ENCODE results near the gene EGF.
"Not testable (repeated sequence)": the region's sequence is repeated elsewhere in the genome, so short reads cannot be mapped to it uniquely, and the experiment has no call there.

EGF gene

GRCh38 chr4:109915385-109916026 is 2.8 kb downstream of the EGF start:
- DNase-seq: no peak

- DNase-seq: no peak
Observed at GRCh38 chr4:109916027-109916409, 3.3 kb downstream of the EGF start.

- no peak for DNase-seq
Observed at GRCh38 chr4:109921384-109921808, 8.7 kb downstream of the EGF start.

GRCh38 chr4:109925396-109925795 is 12.7 kb downstream of the EGF start:
- DNase-seq: no peak

DNA sequence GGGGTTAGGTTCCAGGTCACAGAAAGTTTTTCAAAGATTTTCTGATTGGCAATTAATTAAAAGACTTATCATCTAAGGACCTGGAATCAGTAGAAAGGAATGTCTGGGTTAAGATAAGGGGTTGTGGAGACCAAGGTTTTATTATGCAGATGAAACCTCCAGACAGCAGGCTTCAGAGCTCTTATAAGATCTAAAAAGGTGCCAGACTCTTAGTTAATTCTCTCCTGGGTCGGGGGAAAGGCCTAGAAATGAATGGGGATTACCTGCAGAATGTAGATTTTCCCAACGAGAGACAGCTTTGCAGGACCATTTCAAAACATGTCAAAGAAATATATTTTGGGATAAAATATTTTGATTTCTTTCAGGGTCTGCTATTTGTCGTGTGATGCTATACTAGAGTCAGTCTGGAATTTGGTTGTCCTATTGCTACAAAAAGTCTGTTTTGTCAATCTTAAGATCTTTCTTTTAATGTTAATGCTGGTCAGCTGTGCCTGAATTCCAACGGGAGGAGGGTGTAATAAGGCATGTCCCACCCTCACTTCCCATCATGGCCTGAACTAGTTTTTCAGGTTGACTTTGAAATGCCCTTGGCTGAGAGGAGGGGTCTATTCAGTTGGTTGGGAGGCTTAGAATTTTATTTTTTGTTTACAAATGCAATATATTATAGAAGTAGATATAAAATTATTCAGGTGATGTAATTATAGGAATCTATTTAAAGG is 15.8 kb downstream of the EGF start:
- no peak for DNase-seq

- no peak for DNase-seq
Observed at GRCh38 chr4:109930464-109930863, 17.8 kb downstream of the EGF start.

GRCh38 chr4:109930872-109931271 is 18.2 kb downstream of the EGF start:
- no peak for DNase-seq

- no peak for DNase-seq
Observed at GRCh38 chr4:109931318-109931717, 18.6 kb downstream of the EGF start.

DNA sequence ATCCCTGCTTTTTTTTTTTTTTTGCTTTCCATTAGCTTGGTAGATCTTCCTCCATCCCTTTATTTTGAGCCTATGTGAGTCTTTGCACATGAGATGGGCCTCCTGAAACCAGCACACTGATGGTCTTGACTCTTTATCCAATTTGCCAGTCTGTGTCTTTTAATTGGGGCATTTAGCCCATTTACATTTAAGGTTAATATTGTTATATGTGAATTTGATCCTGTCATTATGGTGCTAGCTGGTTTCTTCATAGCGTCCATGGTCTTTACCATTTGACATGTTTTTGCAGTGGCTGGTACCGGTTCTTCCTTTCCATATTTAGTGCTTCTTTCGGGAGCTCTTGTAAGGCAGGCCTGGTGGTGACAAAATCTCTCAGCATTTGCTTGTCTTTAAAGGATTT is 24.7 kb downstream of the EGF start:
- not testable (repeated sequence) for DNase-seq

DNA sequence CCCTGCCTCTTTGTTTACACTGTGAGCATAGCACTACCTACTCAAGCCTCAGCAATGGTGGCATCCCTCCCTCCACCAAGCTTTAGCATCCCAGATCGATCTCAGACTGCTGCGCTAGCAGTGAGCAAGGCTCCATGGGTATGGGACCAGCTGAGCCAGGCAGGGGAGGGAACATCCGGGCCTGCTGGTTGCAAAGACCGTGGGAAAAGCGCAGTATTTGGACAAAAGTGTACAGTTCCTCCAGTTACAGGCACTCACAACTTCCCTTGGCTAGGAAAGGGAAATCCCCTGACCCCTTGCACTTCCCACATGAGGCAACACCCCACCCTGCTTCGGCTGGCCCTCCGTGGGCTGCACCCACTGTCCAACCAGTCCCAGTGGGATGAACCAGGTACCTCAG is 26.5 kb downstream of the EGF start:
- no peak for DNase-seq

DNA sequence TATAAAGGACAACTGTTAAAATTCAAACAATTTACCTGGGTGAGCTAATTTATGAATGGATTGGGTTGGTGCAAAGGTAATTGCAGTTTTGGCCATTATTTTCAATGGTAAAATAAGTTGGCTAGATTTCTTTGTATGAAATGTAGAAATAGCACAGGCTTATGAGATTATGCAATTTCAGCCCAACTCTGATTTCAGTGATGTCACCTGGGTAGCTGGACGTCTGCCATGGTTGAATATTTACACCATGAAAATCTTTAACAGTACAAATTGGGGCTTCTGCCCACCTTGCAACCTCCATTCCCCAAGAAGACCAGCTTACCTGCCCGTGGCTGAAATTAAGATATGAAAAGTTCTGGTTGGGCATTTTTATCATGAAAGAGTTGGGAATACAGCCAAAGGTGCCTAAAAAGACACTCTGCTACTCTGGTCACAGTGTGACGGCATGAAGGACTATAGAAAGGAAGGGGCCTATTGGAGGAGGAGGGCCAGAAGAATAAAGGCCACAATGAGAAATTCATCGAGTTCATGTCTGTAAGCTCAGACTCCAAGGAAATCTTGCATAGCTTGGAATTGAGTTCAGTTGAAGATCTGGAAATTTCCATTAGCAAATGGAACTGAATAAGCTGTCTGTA is 29.7 kb downstream of the EGF start:
- DNase-seq: no peak

GRCh38 chr4:109943745-109944144 is 31.1 kb downstream of the EGF start:
- no peak for DNase-seq

DNA sequence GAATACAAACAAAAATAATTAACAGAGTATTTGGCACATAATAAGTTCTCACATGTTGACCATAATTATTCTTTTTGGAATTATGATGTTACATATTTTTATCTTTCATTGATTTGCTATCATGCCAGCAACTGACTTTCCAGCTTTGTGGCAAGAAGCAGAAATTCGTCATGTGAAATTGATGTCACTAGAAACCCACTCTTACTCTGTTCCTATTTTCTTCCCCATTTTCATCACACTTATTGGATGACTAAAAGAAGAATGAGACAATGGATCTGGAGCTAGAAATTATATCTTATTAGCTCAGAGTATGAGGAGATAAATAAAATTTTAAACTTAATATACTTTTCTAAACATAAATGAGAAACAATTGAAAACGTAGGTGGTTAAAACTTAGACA is 31.9 kb downstream of the EGF start:
- DNase-seq: no peak

GRCh38 chr4:109945056-109945455 is 32.4 kb downstream of the EGF start:
- peak; percentile 6 to 19 for DNase-seq

GRCh38 chr4:109946120-109946519 is 33.4 kb downstream of the EGF start:
- DNase-seq: no peak

- no peak for DNase-seq
Observed at GRCh38 chr4:109947457-109947856, 34.8 kb downstream of the EGF start.

DNA sequence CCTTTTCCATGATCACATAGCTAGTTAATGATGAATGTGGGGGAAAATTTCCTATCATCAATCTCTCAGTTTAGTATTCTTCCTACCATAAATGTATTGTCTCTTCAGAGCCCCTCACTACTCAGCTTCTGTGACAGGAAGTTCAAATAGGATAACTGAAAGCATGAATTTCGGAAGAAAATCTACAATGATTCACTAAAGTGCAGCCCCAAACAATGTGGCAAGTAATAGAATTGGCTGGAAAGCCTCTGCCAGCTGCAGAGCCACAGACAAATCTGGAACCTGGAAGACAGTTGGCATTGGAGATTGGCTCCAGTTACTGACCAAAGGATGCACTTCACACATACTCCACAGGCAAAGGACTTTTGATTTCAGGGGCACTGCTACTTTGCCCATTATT is 35.2 kb downstream of the EGF start:
- DNase-seq: no peak

- not testable (repeated sequence) for DNase-seq
Observed at GRCh38 chr4:109949099-109949718, 36.5 kb downstream of the EGF start.

DNA sequence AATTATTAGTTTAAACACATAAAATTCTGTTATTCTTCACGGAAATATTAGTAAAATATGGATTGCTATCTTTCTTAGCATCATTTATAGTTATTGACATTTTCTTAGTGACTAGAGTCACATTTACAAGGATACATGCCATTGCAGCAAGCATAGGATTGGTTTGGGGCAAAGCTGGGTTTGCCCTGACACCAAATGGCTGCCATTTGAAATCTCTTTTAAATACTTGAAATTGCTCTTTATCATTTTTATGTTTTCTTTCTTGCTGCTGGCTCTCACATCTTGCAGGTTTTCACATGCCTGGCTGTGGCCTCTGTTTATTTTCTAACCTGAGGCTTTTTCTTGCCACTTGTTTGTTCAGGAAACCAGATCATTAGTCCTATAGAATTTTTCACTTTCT is 39.9 kb downstream of the EGF start:
- DNase-seq: no peak

DNA sequence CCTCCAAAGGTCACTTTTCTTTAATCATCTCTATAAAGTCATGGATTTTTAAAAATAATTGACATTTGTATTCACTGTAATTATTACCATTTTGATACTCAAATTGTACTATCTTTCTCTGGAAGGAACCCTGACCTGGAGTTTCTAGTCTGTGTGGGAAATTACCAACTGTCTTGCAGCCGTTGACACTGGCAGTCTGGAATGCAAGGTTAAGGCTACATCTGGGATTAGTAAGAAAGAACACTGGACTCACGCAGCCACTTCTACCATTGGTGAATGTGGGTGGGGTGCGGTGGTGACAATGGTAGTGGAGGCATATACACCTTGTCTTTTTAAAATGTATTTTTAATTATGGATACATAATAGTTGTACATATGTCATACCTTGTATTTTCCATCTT is 40.9 kb downstream of the EGF start:
- DNase-seq: no peak

DNA sequence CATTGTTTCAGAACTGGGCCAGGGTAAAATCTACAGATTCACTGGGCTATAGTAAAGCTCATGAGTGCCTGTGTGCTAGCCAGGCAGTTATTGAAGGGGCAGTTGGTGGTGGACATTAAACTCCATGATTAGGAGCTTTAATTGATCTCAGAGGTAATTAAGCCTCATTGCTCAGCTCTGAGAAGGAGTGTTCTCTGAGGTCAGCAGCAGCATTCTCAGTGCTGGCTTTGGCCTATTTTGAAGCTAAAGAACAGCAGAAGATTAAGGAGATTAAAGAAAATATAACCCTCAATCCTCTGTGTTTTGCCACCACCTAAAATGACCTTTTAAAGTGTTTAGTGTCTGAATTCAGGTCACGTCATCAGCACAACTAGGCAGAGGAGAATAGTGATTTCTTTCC is 42.5 kb downstream of the EGF start:
- no peak for DNase-seq

DNA sequence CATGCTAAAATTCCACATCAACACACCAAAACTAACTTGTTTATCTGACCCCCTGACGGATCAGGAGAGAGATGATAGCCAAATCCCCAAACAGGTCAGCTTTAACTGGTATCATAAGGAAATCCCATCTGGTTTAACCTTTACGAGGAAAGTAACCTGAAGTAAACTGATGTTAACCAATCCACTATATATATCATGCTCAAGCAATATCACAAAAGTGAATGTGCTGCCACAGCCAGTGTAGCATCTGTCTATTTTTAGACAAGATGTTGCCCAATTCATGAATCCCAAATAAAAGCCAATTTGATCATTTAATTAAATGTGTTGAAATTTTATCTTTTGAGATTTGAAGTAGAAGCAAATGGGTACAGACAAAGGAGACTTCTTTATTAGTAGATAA is 44.5 kb downstream of the EGF start:
- DNase-seq: no peak

DNA sequence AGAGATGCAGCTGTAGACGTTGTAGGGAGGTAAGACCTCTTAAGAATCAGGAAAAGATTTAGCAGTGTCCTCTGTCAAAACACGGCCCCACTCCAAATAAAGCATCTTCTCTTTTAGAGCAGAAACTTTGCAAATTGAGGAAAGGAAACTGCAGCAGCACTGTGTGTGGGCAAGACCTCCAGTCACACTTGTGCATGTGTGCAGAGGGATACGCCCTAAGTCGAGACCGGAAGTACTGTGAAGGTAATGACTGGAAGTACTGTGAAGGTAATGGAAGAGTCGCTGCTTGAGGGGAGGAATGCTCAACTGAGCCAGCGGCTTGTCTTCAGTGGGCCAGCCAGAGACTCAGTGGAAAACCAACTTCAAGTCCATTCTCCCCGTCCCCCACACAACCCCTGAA is 46.5 kb downstream of the EGF start:
- no peak for DNase-seq

DNA sequence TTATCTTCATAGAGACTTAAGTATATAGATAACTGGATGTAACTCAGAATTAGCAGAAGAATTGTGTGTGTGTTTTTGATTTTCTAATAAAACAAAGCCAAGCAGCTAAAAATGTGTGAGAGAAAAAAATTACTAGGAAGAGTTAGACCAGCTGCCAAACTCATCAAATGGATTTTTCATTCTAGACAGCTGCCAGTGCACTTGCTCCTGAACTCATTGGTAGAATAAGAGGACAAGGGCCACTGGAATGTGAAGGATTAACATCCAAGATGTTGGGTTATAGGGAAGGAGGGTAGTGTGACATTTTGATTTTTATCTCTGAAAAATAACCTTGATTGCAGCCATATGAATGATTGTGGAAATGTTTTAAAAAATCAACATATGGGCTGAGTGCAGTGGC is 49.7 kb downstream of the EGF start:
- DNase-seq: no peak
